GM12878 (cell line): ENCODE measurements around the gene ZPR1.

Source experiments
- CTCF ChIP-seq, 3 experiments: IDR thresholded peaks in 2 of 3; conservative IDR thresholded peaks in 1 of 3; 2 replicates each; pipeline ENCODE4 v1.5.1; 2011; ENCODE audit warnings: low read depth in 3 of 3, low read length in 3 of 3, mild to moderate bottlenecking in 3 of 3, control low read depth in 2 of 3, moderate library complexity in 2 of 3, inconsistent platforms in 1 of 3, mixed read lengths in 1 of 3; ENCODE audit not compliant: control insufficient read depth in 2 of 3, insufficient read depth in 1 of 3; ENCODE audit errors: extremely low read depth in 1 of 3
- EZH2 ChIP-seq: IDR thresholded peaks from 2 replicates; pipeline ENCODE4 v1.6.1; 2012; ENCODE audit warnings: low read depth, mild to moderate bottlenecking, control low read depth, inconsistent platforms, low read length, borderline replicate concordance; ENCODE audit not compliant: control insufficient read depth
- POLR2AphosphoS5 ChIP-seq: IDR thresholded peaks from 2 replicates; pipeline ENCODE4 v1.6.1; 2011; ENCODE audit warnings: mild to moderate bottlenecking, low read length, inconsistent platforms
- RAD21 ChIP-seq: IDR thresholded peaks from 2 replicates; pipeline ENCODE4 v1.6.1; 2011; ENCODE audit warnings: mild to moderate bottlenecking, low read depth, low read length, moderate library complexity; ENCODE audit not compliant: insufficient read depth
- SP1 ChIP-seq: IDR thresholded peaks from one replicate; pipeline ENCODE4 v1.6.1; 2011; ENCODE audit warnings: low read depth, low read length

- TF ChIP-seq POLR2AphosphoS5, result no peak
- no peak for TF ChIP-seq SP1
- TF ChIP-seq RAD21, result no peak
- TF ChIP-seq EZH2, result no peak
- TF ChIP-seq CTCF (IDR thresholded peaks at IDR 0.05 in 2 of 3, conservative IDR thresholded peaks at IDR 0.05 in 1 of 3; ENCODE audit: control insufficient read depth in 2 of 3, extremely low read depth in 1 of 3, insufficient read depth in 1 of 3, low read depth in 3 of 3, low read length in 3 of 3), result no peak
Measured at GRCh38 chr11:116792869-116793771, 5.3 kb upstream of the ZPR1 start.
